IMR-90 (cell line): Measurements from ENCODE around the gene LIMS2. TPM values are rescaled to one million over a fixed set of nuclear protein-coding genes. Genes with fewer than 3 reads are reported as not detected.

Experiments
- ATAC-seq: fragments of 200-7000 bp; cut with Tn5 transposase; 2 replicates; pipeline ENCODE4 v1.9.1; 2020; ENCODE audit warnings: low read depth, mild to moderate bottlenecking, moderate library complexity
- BruUV-seq: library from RNA; stranded (reverse); fragments of 400-500 nt; replicated peaks from 2 replicates; lab custom pipeline; 2021; lab: Mats Ljungman, UMichigan
- CTCF ChIA-PET: fragments of 300-600 bp; formaldehyde crosslinking; extraction: SDS; loops from one replicate; lab custom pipeline; 2021; ENCODE audit warnings: antibody characterized with exemption; lab: Yijun Ruan, JAX
- POLR2A ChIA-PET: fragments of 300-600 bp; sonication (Branson Sonifier 250); formaldehyde crosslinking; loops from one replicate; lab custom pipeline; 2022; ENCODE audit warnings: antibody characterized with exemption; ENCODE audit not compliant: unreplicated experiment; lab: Charles Lee
- DNase-seq: peaks from one replicate; pipeline ENCODE4 v3.0.0; 2013
- H2AFZ ChIP-seq: replicated peaks from 2 replicates; pipeline ENCODE3; 2013; ENCODE audit warnings: low read length, mild to moderate bottlenecking; ENCODE audit not compliant: poor library complexity
- H2AK5ac ChIP-seq: 2 replicates; pipeline ENCODE4 v1.6.1; 2013; ENCODE audit warnings: low read depth, low read length, inconsistent platforms
- H2AK9ac ChIP-seq: replicated peaks from 2 replicates; pipeline ENCODE3; 2013; ENCODE audit warnings: mild to moderate bottlenecking, low read depth, low read length, moderate library complexity; ENCODE audit not compliant: poor library complexity
- H2BK120ac ChIP-seq: 2 replicates; pipeline ENCODE4 v1.6.1; 2013; ENCODE audit warnings: low read depth, low read length, inconsistent platforms
- H2BK15ac ChIP-seq: 3 replicates; pipeline ENCODE4 v1.6.1; 2013; ENCODE audit warnings: low read depth, low read length, inconsistent platforms
- H2BK20ac ChIP-seq: 2 replicates; pipeline ENCODE4 v1.6.1; 2013; ENCODE audit warnings: low read depth, mild to moderate bottlenecking, inconsistent platforms, low read length, moderate library complexity
- H2BK5ac ChIP-seq: 2 replicates; pipeline ENCODE4 v1.6.1; 2013; ENCODE audit warnings: mild to moderate bottlenecking, low read depth, low read length, inconsistent platforms; ENCODE audit not compliant: poor library complexity, severe bottlenecking
- H3K14ac ChIP-seq: replicated peaks from 2 replicates; pipeline ENCODE4 v1.6.1; 2013; ENCODE audit warnings: low read depth, low read length, inconsistent platforms
- H3K18ac ChIP-seq: 2 replicates; pipeline ENCODE4 v1.6.1; 2013; ENCODE audit warnings: low read depth, low read length, control low read depth
- H3K23ac ChIP-seq: 2 replicates; pipeline ENCODE4 v1.6.1; 2013; ENCODE audit warnings: low read depth, low read length, inconsistent platforms
- H3K27ac ChIP-seq: 2 replicates; pipeline ENCODE4 v1.5.1; 2013; ENCODE audit warnings: mild to moderate bottlenecking, control low read depth, low read length; ENCODE audit not compliant: insufficient read depth
- H3K27me3 ChIP-seq: 2 replicates; pipeline ENCODE4 v1.6.1; 2013; ENCODE audit warnings: low read length; ENCODE audit not compliant: control insufficient read depth, insufficient read depth
- H3K36me3 ChIP-seq: 2 replicates; pipeline ENCODE4 v1.6.1; 2013; ENCODE audit warnings: low read length, mixed read lengths; ENCODE audit not compliant: control insufficient read depth, insufficient read depth
- H3K4ac ChIP-seq: 2 replicates; pipeline ENCODE4 v1.6.1; 2013; ENCODE audit warnings: low read depth, low read length, inconsistent platforms
- H3K4me1 ChIP-seq: 2 replicates; pipeline ENCODE4 v1.6.1; 2013; ENCODE audit warnings: low read length, mixed read lengths; ENCODE audit not compliant: control insufficient read depth, insufficient read depth
- H3K4me2 ChIP-seq: 2 replicates; pipeline ENCODE4 v1.6.1; 2013; ENCODE audit warnings: low read depth, mild to moderate bottlenecking, control low read depth, low read length, moderate library complexity
- H3K4me3 ChIP-seq: 2 replicates; pipeline ENCODE4 v1.5.1; 2013; ENCODE audit warnings: low read depth, mild to moderate bottlenecking, control low read depth, low read length, moderate library complexity; ENCODE audit not compliant: insufficient read depth
- H3K56ac ChIP-seq: 2 replicates; pipeline ENCODE4 v1.6.1; 2013; ENCODE audit warnings: low read length, inconsistent platforms; ENCODE audit not compliant: insufficient read depth; ENCODE audit errors: extremely low read depth
- H3K79me1 ChIP-seq, 2 experiments: 2 replicates each; pipeline ENCODE4 v1.6.1; 2013; ENCODE audit warnings: low read length in 2 of 2, inconsistent platforms in 1 of 2, low read depth in 1 of 2
- H3K9ac ChIP-seq: 2 replicates; pipeline ENCODE4 v1.6.1; 2013; ENCODE audit warnings: low read depth, low read length, control low read depth
- H3K9me1 ChIP-seq: 2 replicates; pipeline ENCODE4 v1.6.1; 2013; ENCODE audit warnings: low read length, inconsistent platforms; ENCODE audit not compliant: insufficient read depth
- H3K9me3 ChIP-seq: 2 replicates; pipeline ENCODE4 v1.6.1; 2013; ENCODE audit warnings: low read length; ENCODE audit not compliant: control insufficient read depth, insufficient read depth
- H4K20me1 ChIP-seq: 2 replicates; pipeline ENCODE4 v1.6.1; 2013; ENCODE audit warnings: low read length, inconsistent platforms; ENCODE audit not compliant: insufficient read depth
- H4K5ac ChIP-seq: 2 replicates; pipeline ENCODE4 v1.6.1; 2013; ENCODE audit warnings: mild to moderate bottlenecking, low read depth, low read length, control low read depth
- H4K8ac ChIP-seq, 2 experiments: 2 replicates each; pipeline ENCODE4 v1.6.1; 2013; ENCODE audit warnings: low read depth in 2 of 2, low read length in 2 of 2, control low read depth in 1 of 2, inconsistent platforms in 1 of 2
- H4K91ac ChIP-seq: 2 replicates; pipeline ENCODE4 v1.6.1; 2013; ENCODE audit warnings: low read depth, low read length, inconsistent platforms; ENCODE audit not compliant: insufficient read depth
- CHD1 ChIP-seq: IDR thresholded peaks from 2 replicates; pipeline ENCODE4 v1.6.1; 2012; ENCODE audit warnings: low read depth, low read length, improper control_type of control experiment
- POLR2A ChIP-seq: IDR thresholded peaks from 2 replicates; pipeline ENCODE4 v1.6.1; 2012; ENCODE audit warnings: mild to moderate bottlenecking, low read depth, low read length
- WGBS, 2 experiments: methylation state at CpG; one replicate each; pipeline versions ENCODE4 v1.1.5 to v1.1.7; 2013; ENCODE audit warnings: missing lambda C conversion rate in 2 of 2; ENCODE audit not compliant: insufficient read length in 1 of 2; ENCODE audit errors: extremely low coverage in 2 of 2; 5-methylcytosine and 5-hydroxymethylcytosine counted together
- dilution Hi-C: fragments of 300-500 bp; cut with HindIII; formaldehyde crosslinking; loops from one replicate; pipeline ENCODE4 v1.14.3; 2018; ENCODE audit warnings: low sequenced_read_pairs; ENCODE audit not compliant: unreplicated experiment
- in situ Hi-C: fragments of 300-500 bp; cut with MboI; formaldehyde crosslinking; loops from 3 replicates; pipeline ENCODE4 v1.14.3; 2019; ENCODE audit warnings: low sequenced_read_pairs, inconsistent platforms, mixed read lengths
- intact Hi-C: fragments of 100-400 bp; cut with micrococcal nuclease; formaldehyde crosslinking; loops from 2 replicates; pipeline ENCODE4 v1.10.0; 2022
- polyA plus RNA-seq, 3 experiments: library from polyadenylated mRNA; depleted of rRNA; stranded (reverse); fragments of >200 nt; gene quantifications; 2 replicates each; pipeline ENCODE4 v1.2.3, GENCODE V29; 2012; ENCODE audit warnings: low replicate concordance in 1 of 3
- total RNA-seq: library from RNA; depleted of rRNA; stranded (reverse); fragments of >200 nt; gene quantifications from 2 replicates; pipeline ENCODE4 v1.2.3, GENCODE V29; 2012

The LIMS2 gene
- total and polyA plus RNA-seq, 2 of the 4 experiments (the other 2 are of a cell fraction) = 1.3 to 18.8 TPM

DNA sequence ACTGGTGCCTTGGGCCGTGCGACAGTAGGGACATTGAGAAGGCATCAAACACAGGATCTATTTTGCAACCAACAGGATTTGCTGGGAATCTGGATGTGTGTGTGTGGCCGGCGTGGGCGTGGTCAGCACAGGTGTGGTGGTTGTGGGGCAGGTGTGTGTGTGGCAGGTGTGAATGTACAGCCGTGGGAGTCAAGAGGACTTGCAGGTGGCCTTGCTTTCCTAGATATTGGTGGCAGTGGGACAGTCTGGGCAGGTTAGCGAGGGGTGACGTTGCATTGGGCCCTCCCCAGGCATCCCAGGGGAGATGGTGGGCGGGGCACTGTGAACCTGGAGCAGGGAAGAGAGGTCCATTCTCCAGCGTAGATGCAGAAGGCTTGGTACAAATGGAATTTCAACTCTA, 3.2 kb upstream of the LIMS2 start:
- Histone ChIP-seq H2BK15ac (no peak overlapping the region), H3K23ac (no peak overlapping the region), H3K79me1 (peaks cover 6 to 11% of the 10 kb centered on the region in 2 experiments; a peak in 3 of 4 replicates), H3K18ac (no peak overlapping the region), H4K5ac (no peak overlapping the region), H3K27ac (no peak overlapping the region), H4K8ac (no peak overlapping the region), H3K4me3 (no peak overlapping the region), H2AFZ (no peak overlapping the region), H3K9me1 (0 out of 2 replicates have a peak, but pooled peaks cover 6% of the 10 kb centered on the region), H2BK120ac (no peak overlapping the region), H3K4ac (no peak overlapping the region), H3K4me2 (no peak overlapping the region), H4K20me1 (peaks cover 3% of the 10 kb centered on the region), H4K91ac (no peak overlapping the region), H2AK9ac (no peak overlapping the region), H3K9me3 (no peaks in the 10 kb centered on the region), H3K36me3 (no peaks in the 10 kb centered on the region), H3K4me1 (peaks cover 5% of the 10 kb centered on the region; the same call in 1 of the 2 replicates), H2AK5ac (peak overlapping the region; percentile 45; the same call in 1 of the 2 replicates), H2BK5ac (no peak overlapping the region), H3K9ac (no peak overlapping the region), H3K27me3 (peaks cover 22% of the 10 kb centered on the region), H3K14ac (no peak overlapping the region), H2BK20ac (no peak overlapping the region), H3K56ac (no peak overlapping the region)
- in situ Hi-C loops (no loop called here), dilution Hi-C loops (no loop called here), intact Hi-C loops (no loop called here)
- no peak for DNase-seq
- ChIA-PET CTCF (no interaction called here), POLR2A (no interaction called here)
- TF ChIP-seq POLR2A (no peak), CHD1 (no peak)
- WGBS, 2 experiments = 72% methylated on average over 2 of the region's 10 CpGs; no CpG with 5 or more reads in 1 of the 2 experiments
- BruUV-seq = no TSS peak
- ATAC-seq = no peak
